Measurements from ENCODE around the gene ADAMTSL3.
"Not testable (repeated sequence)": the region's sequence is repeated elsewhere in the genome, so short reads cannot be mapped to it uniquely, and the experiment has no call there.

DNA sequence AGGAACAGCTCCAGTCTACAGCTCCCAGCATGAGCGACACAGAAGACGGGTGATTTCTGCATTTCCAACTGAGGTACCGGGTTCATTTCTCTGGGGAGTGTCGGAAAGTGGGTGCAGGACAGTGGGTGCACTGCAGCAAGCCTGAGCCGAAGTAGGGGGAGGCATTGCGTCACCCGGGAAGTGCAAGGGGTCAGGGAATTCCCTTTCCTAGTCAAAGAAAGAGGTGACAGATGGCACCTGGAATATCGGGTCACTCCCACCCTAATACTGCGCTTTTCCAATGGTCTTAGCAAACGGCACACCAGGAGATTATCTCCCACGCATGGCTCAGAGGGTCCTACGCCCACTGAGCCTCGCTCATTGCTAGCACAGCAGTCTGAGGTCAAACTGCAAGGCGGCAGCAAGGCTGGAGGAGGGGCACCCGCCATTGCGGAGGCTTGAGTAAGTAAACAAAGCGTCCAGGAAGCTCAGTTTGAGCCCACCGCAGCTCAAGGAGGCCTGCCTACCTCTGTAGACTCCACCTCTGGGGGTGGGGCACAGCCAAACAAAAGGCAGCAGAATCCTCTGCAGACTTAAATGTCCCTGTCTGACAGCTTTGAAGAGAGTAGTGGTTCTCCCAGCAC, 388.6 kb downstream of the ADAMTSL3 start:
- TF ChIP-seq, protein P1, sequence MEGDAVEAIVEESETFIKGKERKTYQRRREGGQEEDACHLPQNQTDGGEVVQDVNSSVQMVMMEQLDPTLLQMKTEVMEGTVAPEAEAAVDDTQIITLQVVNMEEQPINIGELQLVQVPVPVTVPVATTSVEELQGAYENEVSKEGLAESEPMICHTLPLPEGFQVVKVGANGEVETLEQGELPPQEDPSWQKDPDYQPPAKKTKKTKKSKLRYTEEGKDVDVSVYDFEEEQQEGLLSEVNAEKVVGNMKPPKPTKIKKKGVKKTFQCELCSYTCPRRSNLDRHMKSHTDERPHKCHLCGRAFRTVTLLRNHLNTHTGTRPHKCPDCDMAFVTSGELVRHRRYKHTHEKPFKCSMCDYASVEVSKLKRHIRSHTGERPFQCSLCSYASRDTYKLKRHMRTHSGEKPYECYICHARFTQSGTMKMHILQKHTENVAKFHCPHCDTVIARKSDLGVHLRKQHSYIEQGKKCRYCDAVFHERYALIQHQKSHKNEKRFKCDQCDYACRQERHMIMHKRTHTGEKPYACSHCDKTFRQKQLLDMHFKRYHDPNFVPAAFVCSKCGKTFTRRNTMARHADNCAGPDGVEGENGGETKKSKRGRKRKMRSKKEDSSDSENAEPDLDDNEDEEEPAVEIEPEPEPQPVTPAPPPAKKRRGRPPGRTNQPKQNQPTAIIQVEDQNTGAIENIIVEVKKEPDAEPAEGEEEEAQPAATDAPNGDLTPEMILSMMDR (IDR thresholded peaks at IDR 0.05) = not testable (repeated sequence)
- TF ChIP-seq POLR2A (IDR thresholded peaks at IDR 0.05) = not testable (repeated sequence)

Measured in lower leg skin (tissue), 3 donors.